Measurements from ENCODE around the gene APCDD1L.
"Not testable (repeated sequence)": the region's sequence is repeated elsewhere in the genome, so short reads cannot be mapped to it uniquely, and the experiment has no call there.

The APCDD1L gene

GRCh38 chr20:58431134-58431533 is 84.1 kb downstream of the APCDD1L start:
- DNase-seq (ENCODE audit: extremely low spot score): no peak
- ChIA-PET POLR2A (no interaction called here), CTCF (interaction anchor here (0.8 kb wide), 1 partner anchor 166 kb away, joined by 4 read pairs; no protein-coding TSS in a partner anchor)
- no peak for TF ChIP-seq HDGF (IDR thresholded peaks at IDR 0.05; ENCODE audit: borderline replicate concordance)
- TF ChIP-seq SP1 (IDR thresholded peaks at IDR 0.05): no peak
- TF ChIP-seq FOXA1 (IDR thresholded peaks at IDR 0.05): no peak
- no peak for TF ChIP-seq ZNF384 (IDR thresholded peaks at IDR 0.05)
- TF ChIP-seq CTBP1 (IDR thresholded peaks at IDR 0.05; ENCODE audit: borderline replicate concordance): no peak
- TF ChIP-seq L3MBTL2 (conservative IDR thresholded peaks at IDR 0.05): no peak
- TF ChIP-seq FOXK2 (IDR thresholded peaks at IDR 0.05): no peak
- no peak for TF ChIP-seq LEF1 (IDR thresholded peaks at IDR 0.05; ENCODE audit: borderline replicate concordance)
- TF ChIP-seq FOXM1 (IDR thresholded peaks at IDR 0.05; ENCODE audit: borderline replicate concordance): no peak
- TF ChIP-seq SUZ12 (IDR thresholded peaks at IDR 0.05): no peak
- TF ChIP-seq ELF4 (IDR thresholded peaks at IDR 0.05): no peak
- no peak for TF ChIP-seq NFRKB (IDR thresholded peaks at IDR 0.05)

DNA sequence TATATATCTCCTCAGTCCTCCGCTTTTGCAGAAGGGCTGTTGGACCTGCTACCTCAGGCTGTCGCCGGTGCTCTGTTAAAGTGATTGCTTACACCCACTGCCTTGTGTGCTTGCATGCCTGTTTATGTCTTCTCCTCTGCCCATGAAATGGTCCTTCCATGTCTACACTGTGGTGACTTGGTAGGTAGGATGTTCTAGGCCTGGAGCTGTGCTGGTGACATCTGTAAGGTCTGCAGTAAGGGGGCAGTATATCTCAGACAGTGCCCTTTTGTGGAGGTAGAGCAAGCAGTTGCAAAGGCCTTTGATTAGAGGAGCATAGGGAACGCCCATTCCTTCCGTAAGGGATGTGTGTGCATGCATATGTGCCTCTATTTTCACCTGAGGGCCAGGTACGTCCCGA is 85.9 kb downstream of the APCDD1L start:
- ChIA-PET CTCF (no interaction called here), POLR2A (no interaction called here)

GRCh38 chr20:58428364-58428763 is 86.8 kb downstream of the APCDD1L start:
- TF ChIP-seq ZNF384 (IDR thresholded peaks at IDR 0.05): no peak
- no peak for TF ChIP-seq NFRKB (IDR thresholded peaks at IDR 0.05)
- no peak for TF ChIP-seq HDGF (IDR thresholded peaks at IDR 0.05; ENCODE audit: borderline replicate concordance)
- TF ChIP-seq FOXM1 (IDR thresholded peaks at IDR 0.05; ENCODE audit: borderline replicate concordance): no peak
- no peak for TF ChIP-seq FOXK2 (IDR thresholded peaks at IDR 0.05)
- no peak for TF ChIP-seq SUZ12 (IDR thresholded peaks at IDR 0.05)
- TF ChIP-seq, protein P1, sequence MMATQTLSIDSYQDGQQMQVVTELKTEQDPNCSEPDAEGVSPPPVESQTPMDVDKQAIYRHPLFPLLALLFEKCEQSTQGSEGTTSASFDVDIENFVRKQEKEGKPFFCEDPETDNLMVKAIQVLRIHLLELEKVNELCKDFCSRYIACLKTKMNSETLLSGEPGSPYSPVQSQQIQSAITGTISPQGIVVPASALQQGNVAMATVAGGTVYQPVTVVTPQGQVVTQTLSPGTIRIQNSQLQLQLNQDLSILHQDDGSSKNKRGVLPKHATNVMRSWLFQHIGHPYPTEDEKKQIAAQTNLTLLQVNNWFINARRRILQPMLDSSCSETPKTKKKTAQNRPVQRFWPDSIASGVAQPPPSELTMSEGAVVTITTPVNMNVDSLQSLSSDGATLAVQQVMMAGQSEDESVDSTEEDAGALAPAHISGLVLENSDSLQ (IDR thresholded peaks at IDR 0.05): no peak
- TF ChIP-seq FOXA1 (IDR thresholded peaks at IDR 0.05): no peak
- TF ChIP-seq BHLHE40 (IDR thresholded peaks at IDR 0.05; ENCODE audit: borderline replicate concordance): no peak
- CTCF ChIA-PET: no interaction called here
- DNase-seq (ENCODE audit: extremely low spot score): no peak
- POLR2A ChIA-PET: no interaction called here

More for the DNA sequence above, 85.9 kb downstream of the APCDD1L start:
- TF ChIP-seq ELF4 (IDR thresholded peaks at IDR 0.05) (no peak), FOXA1 (IDR thresholded peaks at IDR 0.05) (no peak), LEF1 (IDR thresholded peaks at IDR 0.05; ENCODE audit: borderline replicate concordance) (no peak), SP1 (IDR thresholded peaks at IDR 0.05) (no peak), BHLHE40 (IDR thresholded peaks at IDR 0.05; ENCODE audit: borderline replicate concordance) (no peak), ZNF384 (IDR thresholded peaks at IDR 0.05) (no peak)
- TF ChIP-seq, protein P1 (IDR thresholded peaks at IDR 0.05): no peak
- no peak for DNase-seq (ENCODE audit: extremely low spot score)

DNA sequence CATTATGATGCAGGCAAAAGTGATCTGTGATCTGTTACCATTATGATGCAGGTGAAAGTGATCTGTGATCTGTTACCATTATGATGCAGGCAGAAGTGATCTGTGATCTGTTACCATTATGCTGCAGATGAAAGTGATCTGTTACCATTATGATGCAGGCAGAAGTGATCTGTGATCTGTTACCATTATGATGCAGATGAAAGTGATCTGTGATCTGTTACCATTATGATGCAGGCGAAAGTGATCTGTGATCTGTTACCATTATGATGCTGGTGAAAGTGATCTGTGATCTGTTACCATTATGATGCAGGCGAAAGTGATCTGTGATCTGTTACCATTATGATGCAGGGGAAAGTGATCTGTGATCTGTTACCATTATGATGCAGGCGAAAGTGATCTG is 87.6 kb downstream of the APCDD1L start:
- CTCF ChIA-PET; DNase-seq (ENCODE audit: extremely low spot score); POLR2A ChIA-PET: not testable (repeated sequence)

DNA sequence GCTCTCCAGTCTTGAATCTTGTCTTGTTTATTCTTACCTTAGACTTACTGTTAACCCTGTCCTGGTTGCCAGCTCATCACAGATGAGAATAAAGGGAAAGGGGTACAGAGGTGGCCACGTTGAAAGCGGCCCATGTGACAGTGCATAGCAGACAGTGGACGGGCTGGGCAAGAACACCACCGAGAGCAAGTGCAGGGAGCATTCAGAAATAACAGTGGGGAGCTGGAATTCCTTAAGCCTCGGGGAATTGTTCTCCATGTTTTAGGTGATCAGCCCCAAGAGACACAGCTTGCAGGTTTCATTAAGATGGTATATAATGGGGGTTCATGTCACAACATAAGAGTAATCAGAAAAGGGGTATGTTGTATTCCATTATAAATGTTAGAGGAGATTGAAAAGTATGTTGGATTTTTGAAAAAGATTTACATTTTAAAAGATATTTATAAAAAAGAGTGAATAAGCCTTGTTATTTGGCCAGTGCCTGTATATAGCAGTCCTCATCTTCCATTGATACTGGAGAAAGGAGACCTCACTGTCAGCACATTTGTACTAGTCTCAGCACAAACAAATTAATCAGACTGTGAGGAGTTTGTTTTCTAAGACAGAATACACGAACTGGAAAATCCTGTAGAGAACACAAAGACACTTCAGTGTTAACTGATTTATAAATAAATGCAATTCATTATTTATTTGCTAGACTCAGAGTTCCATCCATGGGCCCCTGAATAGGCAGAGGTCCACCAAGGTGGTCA is 90.8 kb downstream of the APCDD1L start:
- no peak for TF ChIP-seq ELF4 (IDR thresholded peaks at IDR 0.05)
- ChIA-PET CTCF (no interaction called here), POLR2A (no interaction called here)
- no peak for DNase-seq (ENCODE audit: extremely low spot score)

DNA sequence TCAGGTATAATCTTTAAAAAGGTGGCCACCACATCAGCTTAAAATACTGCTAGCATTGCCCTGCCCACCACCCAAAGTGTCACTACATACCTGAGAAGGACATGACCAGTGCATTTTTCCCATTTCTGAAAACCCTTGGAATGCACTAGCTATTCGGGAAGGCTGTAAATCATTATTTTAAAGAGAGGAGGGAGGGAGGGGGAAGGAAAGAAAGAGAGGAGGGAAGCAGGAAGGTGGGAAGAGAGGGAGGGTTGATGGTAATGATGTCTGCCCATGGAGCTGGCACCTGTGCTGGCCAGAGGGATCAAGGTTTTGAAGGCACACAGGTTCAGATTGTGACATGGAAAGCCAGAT is 93.7 kb downstream of the APCDD1L start:
- CTCF ChIA-PET: interaction anchor here (0.5 kb wide), 1 partner anchor 185 kb away, joined by 3 read pairs; no protein-coding TSS in a partner anchor
- no peak for DNase-seq (ENCODE audit: extremely low spot score)
- POLR2A ChIA-PET: no interaction called here
- TF ChIP-seq, protein P1 (IDR thresholded peaks at IDR 0.05): peak; percentile 24; the same call in 1 of the 2 replicates
- no peak for TF ChIP-seq SP1 (IDR thresholded peaks at IDR 0.05)

GRCh38 chr20:58420798-58421496 is 94.3 kb downstream of the APCDD1L start:
- POLR2A ChIA-PET: no interaction called here
- no peak for DNase-seq (ENCODE audit: extremely low spot score)
- CTCF ChIA-PET: interaction anchor here (0.5 kb wide), 1 partner anchor 185 kb away, joined by 3 read pairs; no protein-coding TSS in a partner anchor
- no peak for TF ChIP-seq CTBP1 (IDR thresholded peaks at IDR 0.05; ENCODE audit: borderline replicate concordance)
